SK-N-MC (cell line): ENCODE measurements around the gene OLFM4.

Experiments
- EZH2 ChIP-seq: fragments of 200-600 bp; sonication (generic); IDR thresholded peaks from one replicate; pipeline ENCODE4 v1.6.1; 2017; ENCODE audit warnings: antibody characterized with exemption
- FOXP2 ChIP-seq: optimal IDR thresholded peaks from 2 replicates; pipeline ENCODE3; 2011; ENCODE audit warnings: mild to moderate bottlenecking, moderate library complexity; ENCODE audit not compliant: insufficient read depth; ENCODE audit errors: extremely low read length, control extremely low read depth
- POLR2AphosphoS5 ChIP-seq: IDR thresholded peaks from 2 replicates; pipeline ENCODE4 v1.6.1; 2012; ENCODE audit warnings: mild to moderate bottlenecking, low read depth, low read length, borderline replicate concordance

GRCh38 chr13:53015971-53016370, 12.6 kb upstream of the OLFM4 start:
- TF ChIP-seq EZH2 = no peak
- TF ChIP-seq POLR2AphosphoS5 = no peak
- TF ChIP-seq FOXP2 = no peak
